HG02943 (cell line): ENCODE results near the gene RFX8.
"Not testable (repeated sequence)": the region's sequence is repeated elsewhere in the genome, so short reads cannot be mapped to it uniquely, and the experiment has no call there.

Experiments used
- ATAC-seq: cut with Tn5 transposase; IDR thresholded peaks from one replicate; pipeline ENCODE4 v1.9.1; 2021; ENCODE audit warnings: mild to moderate bottlenecking, low read depth, moderate library complexity; ENCODE audit not compliant: unreplicated experiment

RFX8 gene

DNA sequence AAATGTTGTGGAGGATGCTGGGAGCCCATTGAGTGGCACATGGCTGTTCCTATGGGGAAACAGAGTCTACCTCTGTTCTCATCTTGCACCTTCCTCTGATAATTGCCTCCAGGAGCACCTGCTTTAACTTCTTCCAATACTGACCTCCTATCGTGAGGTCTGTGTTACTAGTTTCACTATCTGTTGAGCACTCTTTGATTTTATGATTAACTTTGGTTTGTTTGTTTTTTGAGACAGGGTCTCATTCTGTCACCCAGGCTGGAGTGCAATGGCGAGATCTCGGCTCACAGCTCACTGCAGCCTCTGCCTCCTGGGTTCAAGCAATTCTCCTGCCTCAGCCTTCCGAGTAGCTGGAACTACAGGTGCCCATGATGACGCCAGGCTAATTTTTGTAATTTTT, 12.1 kb upstream of the RFX8 start:
- ATAC-seq: no peak

DNA sequence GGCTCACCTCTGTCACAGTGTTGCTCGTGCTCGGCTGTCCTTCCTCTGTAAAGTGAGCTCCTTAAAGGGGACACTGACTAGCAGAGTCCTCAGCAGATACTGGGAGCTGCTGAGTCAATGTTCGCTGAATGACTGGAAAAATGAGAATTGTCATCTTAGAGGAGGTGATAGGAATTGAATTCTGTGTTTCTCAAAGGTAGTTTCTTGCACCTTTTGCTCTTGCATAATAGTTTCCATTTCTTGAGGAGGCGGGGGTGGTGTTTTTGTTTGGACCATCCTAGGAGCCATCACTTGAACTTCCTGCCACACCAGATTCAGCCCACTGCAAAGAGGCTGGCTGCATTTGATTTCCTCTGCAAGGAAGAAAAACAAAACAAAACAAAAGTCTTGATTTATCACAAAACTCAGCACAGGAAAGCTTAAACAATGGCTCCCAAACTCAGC, 11.4 kb upstream of the RFX8 start:
- ATAC-seq: no peak

DNA sequence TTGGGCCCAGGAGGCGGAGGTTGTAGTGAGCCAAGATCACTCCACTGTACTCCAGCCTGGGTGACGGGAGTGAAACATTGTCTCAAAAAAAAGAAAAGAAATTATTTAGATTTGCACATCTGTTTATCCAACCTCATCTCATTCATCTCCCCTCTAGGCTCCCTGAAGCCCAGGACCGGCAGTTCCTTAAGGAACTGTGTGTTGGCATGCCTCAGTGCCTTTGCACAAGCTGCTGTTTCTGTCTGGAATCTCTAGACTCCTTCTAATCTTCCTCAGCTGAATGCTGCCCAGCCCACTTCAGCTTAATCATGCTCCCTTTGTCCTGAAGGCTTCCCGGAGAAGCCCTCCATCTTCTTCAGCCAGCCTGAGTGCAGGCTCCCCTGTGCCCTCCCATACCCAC, 10.9 kb upstream of the RFX8 start:
- no peak for ATAC-seq

- ATAC-seq: no peak
Measured at GRCh38 chr2:101480764-101481163, 5.9 kb upstream of the RFX8 start.

- ATAC-seq: no peak
Measured at GRCh38 chr2:101479810-101480209, 4.9 kb upstream of the RFX8 start.

DNA sequence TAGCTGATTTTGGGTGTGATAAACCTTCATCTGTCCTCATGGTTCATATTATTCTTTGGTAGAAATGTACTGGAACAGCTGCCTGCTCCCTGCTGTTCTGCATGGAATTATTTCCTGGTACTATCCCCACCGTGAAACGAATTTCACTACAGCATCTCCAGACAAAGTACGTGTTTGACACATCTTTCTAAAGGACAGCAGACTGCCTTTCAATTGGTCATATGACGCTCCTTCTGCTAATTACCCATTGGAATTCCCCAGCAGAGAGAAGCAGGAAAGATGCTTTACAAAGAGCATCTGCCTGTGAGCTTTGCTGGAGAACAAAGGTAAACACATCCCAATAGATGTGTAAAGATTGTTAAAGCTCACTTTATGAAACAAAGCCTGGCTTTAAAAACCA, 4.4 kb upstream of the RFX8 start:
- no peak for ATAC-seq

DNA sequence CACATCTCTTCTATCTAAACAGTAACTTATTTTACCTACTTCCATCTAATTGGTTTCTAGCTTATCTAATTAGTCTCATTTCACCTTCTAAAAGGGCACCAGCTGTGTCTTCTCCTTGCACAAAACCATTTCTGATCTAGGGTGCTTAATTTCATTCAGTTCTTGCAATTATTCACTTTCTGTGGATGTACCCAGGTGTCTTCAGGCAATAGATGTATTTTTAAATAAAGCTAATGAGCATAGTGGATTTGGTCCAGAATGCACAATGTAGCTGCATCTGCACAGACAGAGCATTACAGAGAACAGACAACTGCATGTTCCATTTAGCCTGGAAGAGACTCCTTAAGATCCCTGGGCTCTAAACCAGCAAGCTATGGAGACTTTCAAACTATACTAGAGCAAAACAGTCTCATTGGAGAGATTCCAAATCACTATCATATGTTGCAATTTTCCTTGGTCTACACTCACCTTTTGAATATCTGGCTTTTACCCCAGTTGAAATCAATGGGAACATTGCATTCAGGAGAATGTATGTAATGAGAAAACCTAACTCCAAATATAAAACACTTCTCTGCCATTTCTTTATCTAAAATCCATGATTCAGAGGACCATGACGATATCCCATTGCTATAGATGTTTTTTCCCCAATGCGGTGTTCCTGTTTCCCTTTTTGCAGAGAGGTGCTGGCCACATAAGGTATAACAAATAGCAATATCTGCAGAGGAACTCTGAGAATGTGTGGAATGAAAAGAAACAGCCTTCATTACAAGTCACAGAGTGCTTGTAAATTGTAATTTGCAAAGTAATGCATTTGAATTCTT, 3.5 kb upstream of the RFX8 start:
- no peak for ATAC-seq

DNA sequence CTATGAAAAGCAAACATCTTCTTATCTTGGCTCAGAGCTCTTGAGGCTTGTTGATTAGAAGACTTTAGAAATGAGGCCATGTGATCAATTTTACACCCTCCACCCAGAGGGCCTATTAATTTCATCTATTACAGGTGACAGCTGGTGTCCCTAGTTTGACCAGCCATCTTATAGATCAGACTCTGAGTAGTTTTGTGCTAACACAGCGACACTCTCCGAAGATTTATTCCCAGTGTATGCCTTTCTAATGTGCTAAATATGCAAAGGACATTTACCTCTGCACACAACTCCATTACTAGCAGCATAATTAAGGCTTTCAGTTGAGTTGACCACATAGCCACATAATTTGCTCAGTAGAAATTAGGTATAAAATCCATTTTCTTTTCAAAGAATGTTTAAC, 2.6 kb upstream of the RFX8 start:
- no peak for ATAC-seq

- ATAC-seq: no peak
Measured at GRCh38 chr2:101476605-101477208, 1.8 kb upstream of the RFX8 start.

DNA sequence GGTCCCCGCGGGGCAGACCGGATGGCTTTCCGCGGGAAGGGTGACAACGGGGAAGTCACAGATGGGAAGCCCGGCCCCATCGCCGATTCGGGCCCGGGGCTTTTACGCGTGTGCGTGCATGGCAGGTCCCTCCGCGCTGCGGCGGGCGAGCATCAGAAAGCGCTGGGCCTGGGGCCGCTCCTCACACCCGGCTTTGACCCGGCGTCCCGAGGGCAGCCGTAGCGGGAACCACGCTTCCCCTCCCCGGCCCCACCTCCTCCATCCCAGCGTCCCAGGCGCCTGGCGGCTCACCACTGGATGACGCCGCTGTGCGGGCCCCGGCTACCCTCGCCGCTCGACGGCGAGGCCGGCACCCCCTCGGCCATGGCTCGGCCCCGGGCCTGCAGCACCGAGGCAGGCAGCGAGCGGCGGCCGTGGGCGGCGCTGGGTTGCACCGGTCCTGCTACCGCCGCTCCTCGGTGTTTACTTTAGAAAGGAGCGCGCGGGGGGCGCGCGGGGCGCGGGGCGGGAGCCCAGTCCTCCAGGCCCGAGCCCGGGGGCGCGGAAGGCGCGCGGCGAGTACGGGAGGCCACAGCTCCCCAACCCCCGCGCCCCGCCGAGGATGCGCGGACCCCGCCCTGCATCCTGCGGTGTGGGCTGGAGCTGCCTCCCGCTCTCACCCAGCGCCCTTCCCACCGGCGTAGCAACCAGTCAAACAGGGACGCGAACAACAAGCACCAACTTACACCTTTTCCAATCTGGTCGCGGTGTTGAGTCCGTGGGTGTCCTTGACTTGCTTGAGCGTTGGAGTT, 806 bp downstream of the RFX8 start:
- ATAC-seq: no peak

DNA sequence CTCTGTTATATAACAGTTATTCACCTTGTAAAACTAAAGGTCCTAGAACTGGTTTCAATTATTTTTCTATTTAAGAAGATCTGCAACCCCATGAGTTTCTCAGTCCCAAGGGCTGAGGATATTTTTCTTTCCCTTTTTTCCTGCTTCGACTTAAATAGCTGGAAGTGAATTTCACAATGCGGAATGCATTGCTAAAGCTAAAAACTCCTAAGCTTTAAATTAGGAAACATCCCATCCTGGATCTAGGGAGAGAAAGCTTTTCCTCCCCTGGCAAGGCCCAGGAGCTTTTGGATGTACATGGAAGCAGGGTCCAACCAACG, 1.4 kb downstream of the RFX8 start:
- no peak for ATAC-seq

DNA sequence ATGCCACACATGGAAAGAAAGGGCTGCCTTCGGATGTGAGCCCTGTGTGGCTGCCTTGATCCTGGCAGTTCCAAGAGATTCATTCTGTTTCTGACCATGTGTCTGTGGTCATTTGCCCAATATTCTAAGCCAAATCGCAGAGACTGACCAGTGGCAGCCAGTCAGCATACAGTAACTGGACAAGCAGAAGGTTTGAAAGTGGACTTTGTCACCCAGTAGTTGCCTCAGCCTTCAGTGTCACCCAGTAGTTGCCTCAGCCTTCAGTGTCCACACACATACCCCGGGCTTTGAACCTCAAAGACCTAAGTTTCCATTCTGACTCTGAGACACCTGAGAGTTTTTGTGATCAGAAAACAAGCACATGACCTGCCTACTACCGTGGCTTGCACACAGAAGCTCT, 5.0 kb downstream of the RFX8 start:
- no peak for ATAC-seq

- no peak for ATAC-seq
Measured at GRCh38 chr2:101467306-101467705, 7.6 kb downstream of the RFX8 start.

DNA sequence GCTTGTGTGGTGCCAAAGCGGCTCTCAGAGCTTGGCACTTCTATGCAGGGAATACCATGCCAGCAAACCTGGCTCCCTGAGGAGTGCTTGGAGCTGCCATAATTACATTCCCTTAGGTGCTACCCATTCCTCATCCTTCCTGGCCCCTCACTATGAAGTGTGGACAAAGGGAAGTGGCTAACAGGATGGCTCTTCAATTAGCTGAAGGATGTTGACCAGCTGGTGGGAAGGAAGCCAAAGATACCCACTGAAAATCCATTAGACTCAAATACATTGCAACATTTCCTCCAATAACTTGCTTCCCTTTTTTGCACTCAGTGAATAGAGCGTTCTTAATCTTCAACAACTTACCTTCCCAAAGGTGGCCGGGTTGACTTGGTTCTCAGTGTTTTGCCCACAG, 8.5 kb downstream of the RFX8 start:
- no peak for ATAC-seq

DNA sequence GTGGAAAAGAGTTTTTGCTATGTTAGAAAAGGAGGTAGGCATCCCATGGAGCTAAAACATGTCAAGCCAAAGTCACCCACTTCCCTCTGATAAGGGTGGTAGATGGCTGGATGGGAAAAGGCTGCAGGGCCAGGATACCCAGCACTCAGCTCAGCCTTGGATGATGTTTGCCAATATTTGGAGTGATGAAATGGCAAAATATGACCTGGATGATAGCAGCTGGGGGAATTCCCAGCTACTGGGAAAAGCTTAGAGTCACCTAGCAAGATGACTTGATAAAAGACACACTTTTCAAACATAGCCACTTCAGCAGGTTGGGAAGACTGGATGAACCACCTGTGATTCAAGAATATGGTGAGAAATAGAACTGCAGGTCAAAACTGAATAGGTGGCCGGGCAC, 10.1 kb downstream of the RFX8 start:
- ATAC-seq: no peak

DNA sequence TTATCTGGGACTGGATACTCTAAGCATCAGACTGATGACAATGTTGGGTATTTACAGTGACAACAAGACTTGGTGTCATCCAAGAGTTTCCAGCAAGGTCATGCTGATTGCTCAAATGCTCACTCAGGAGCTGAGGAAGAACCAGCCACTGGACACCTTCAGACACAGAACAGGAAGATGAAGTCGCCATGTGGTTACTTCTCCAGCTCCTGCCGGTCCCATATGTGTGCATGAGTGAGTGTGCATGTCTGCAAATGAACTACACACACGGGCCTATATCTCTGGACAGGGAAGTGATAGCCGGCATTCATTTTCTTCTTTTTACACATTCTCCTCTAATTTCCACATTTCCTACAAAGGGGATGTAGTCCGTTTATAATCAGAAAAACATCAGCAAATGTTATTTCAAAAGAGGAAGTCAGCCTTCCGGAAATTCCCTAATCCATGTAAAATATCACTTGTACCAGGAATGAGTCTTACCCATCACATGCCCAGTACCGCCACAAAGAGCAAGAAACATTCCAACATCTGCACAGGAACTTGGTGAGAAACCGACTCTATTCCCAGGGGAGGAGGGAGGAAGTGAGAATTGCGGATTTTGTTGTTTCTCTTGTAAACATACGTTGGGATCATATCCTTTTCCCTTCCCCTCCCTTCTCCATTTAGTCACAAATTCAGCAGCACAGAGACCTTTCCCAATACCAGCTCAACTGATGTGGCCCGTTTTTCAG, 10.8 kb downstream of the RFX8 start:
- ATAC-seq: no peak

DNA sequence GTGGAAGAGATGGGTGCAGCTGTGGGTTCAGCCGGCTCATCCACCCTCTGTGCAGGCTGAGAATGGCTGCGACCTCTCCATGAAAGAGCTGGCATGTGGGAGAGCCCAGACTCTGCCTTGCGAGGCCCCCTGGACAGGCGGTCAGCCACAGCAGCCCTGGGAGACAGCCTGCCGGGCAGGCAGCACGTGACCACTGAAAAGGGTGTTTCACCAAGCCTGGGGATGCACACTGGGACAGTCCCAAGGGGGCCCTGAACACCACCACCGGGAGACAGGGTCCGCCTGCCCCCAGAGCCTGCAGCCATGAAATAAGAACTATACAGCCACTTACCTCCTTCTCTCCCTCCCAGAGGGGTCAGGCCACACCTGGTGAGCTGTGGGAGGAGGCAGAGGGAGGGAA, 11.5 kb downstream of the RFX8 start:
- ATAC-seq: no peak

GRCh38 chr2:101461381-101461780, 13.5 kb downstream of the RFX8 start:
- ATAC-seq: no peak

- ATAC-seq: not testable (repeated sequence)
Measured at GRCh38 chr2:101454408-101454807, 20.5 kb downstream of the RFX8 start.

DNA sequence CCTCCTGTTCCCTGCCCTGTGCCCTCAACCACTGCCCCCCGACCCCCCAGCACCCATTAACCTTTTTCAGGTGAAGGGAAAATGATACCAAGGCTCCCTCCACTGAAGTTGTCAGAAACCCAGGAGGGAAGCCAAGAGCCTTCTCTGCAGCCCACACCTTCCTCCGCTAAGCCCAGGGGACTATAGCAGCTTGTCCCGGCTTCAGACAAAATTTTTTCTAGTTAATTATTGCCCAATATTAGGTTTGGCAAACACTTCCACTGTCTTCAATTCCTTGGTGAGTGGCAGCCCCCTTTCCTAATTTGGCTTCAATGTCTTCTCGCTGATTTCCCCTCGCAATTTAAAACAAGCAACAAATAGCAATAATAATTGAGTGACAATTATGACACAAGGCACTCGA, 23.9 kb downstream of the RFX8 start:
- ATAC-seq: no peak

- no peak for ATAC-seq
Measured at GRCh38 chr2:101446869-101447268, 28.0 kb downstream of the RFX8 start.
